Activated CD8-positive, alpha-beta memory T cell treated with anti-CD3 and anti-CD28 coated beads, Interleukin-2, amount 10 ng/mL, durations not matched to agents 7 days and 5 days (primary cell): ENCODE data around the gene DAD1. TPM values are rescaled to one million over a fixed set of nuclear protein-coding genes. Genes with fewer than 3 reads are reported as not detected.
"Not testable (repeated sequence)": the region's sequence is repeated elsewhere in the genome, so short reads cannot be mapped to it uniquely, and the experiment has no call there.

Experiments
- ATAC-seq: fragments of 150-1000 bp; cut with Tn5 transposase; one replicate; pipeline ENCODE4 v1.10.0; 2021; ENCODE audit warnings: moderate library complexity
- CTCF ChIA-PET: fragments of 350-600 bp; sonication (Branson Sonifier 250); formaldehyde crosslinking; loops from one replicate; lab custom pipeline; 2021; ENCODE audit warnings: antibody characterized with exemption; lab: Charles Lee
- DNase-seq: peaks from one replicate; pipeline ENCODE4 v3.0.0-alpha.2; 2020
- H3K27ac Mint-ChIP-seq: one replicate; pipeline ENCODE4 v1.8.0; 2021; ENCODE audit warnings: mild to moderate bottlenecking, mixed read lengths
- H3K27me3 Mint-ChIP-seq: one replicate; pipeline ENCODE4 v1.8.0; 2021; ENCODE audit warnings: mixed read lengths
- H3K36me3 Mint-ChIP-seq: one replicate; pipeline ENCODE4 v1.8.0; 2021; ENCODE audit warnings: mild to moderate bottlenecking, mixed read lengths
- H3K4me1 Mint-ChIP-seq: one replicate; pipeline ENCODE4 v1.8.0; 2021; ENCODE audit warnings: mixed read lengths
- H3K4me3 Mint-ChIP-seq: one replicate; pipeline ENCODE4 v1.8.0; 2021; ENCODE audit warnings: mild to moderate bottlenecking, moderate library complexity, mixed read lengths
- H3K9me3 Mint-ChIP-seq: one replicate; pipeline ENCODE4 v1.8.0; 2022; ENCODE audit warnings: low read depth, mixed read lengths
- total RNA-seq, 2 experiments: library from RNA; stranded (reverse); gene quantifications; one replicate each; pipeline ENCODE4 v1.2.3, GENCODE V29; 2021

Gene DAD1
- total RNA-seq, 2 experiments from 2014 or later = 115 to 185 TPM

DNA sequence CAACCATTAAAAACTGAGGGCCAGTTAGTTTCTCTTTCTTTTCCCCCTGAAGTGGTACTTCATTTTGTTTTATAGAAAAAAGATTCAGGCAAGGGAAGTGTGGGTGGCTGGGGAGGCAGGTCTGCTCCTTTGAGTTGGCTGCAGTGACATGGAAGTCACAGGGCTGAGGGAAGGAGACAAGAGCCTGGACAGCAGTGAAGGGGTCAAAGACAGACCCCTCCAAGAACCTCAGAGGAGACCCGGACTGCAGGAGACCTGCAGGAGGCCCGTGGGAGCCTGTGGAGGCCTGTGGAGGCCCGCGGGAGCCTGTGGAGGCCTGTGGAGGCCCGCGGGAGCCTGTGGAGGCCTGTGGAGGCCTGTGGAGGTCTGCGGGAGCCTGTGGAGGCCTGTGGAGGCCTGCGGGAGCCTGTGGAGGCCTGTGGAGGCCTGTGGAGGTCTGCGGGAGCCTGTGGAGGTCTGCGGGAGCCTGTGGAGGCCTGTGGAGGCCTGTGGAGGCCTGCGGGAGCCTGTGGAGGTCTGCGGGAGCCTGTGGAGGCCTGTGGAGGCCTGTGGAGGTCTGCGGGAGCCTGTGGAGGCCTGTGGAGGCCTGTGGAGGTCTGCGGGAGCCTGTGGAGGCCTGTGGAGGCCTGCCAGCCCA lies 35.0 kb downstream of the DAD1 start:
- H3K4me3 Mint-ChIP-seq = peak overlapping the region; percentile 67
- H3K27ac Mint-ChIP-seq = peak overlapping the region; percentile 99
- DNase-seq, H3K9me3 Mint-ChIP-seq, H3K27me3 Mint-ChIP-seq, ATAC-seq: not testable (repeated sequence)
- H3K4me1 Mint-ChIP-seq = peaks cover 93% of the 10 kb centered on the region
- peaks cover 51% of the 10 kb centered on the region for H3K36me3 Mint-ChIP-seq
- CTCF ChIA-PET = interaction anchor here (1.5 to 18.6 kb wide), 3 partner anchors 12 to 36 kb away, joined by 3 to 642 read pairs (median 17); no protein-coding TSS in a partner anchor

DNA sequence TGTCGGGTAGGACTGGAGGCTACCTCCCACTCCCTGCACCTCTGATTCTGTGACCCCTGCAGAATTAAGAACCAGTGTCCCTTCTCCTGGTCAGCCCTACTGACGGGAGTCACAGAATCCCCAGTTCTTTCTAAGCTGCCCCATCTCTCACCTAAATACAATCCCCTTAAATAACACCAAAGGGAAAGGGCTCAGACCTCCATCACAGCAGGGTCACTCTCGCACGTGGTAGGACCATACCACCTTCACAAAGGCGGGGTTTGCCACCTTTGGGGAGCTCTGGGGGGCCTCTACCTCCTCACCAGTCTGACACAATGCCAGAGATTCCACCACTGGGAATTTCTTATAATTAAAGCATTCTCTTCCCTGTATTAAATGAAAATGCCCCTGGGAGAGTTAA lies 35.6 kb downstream of the DAD1 start:
- H3K4me1 Mint-ChIP-seq = peaks cover 91% of the 10 kb centered on the region
- CTCF ChIA-PET = interaction anchor here (1.0 to 18.6 kb wide), 8 partner anchors 11 to 685 kb away, joined by 3 to 642 read pairs (median 4); no protein-coding TSS in a partner anchor
- H3K27ac Mint-ChIP-seq = peak overlapping the region; percentile 99
- peaks cover 54% of the 10 kb centered on the region for H3K36me3 Mint-ChIP-seq
- DNase-seq = no peak
- no peaks in the 10 kb centered on the region for H3K9me3 Mint-ChIP-seq
- H3K27me3 Mint-ChIP-seq = peaks cover 3% of the 10 kb centered on the region
- H3K4me3 Mint-ChIP-seq = peak overlapping the region; percentile 67
- ATAC-seq = no peak

DNA sequence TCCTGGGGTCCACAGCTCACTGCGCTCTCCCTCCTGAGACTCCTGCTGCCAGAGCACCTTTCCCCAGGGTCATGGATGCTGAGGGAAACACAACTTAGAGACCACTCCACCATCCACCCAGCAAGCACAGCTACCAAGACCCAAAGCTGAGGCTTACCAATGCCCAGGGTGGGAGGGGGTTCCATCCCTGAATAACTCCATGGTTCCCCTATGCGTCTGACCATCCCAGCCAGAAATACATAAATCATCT lies 36.3 kb downstream of the DAD1 start:
- Mint-ChIP-seq H3K36me3 (peaks cover 61% of the 10 kb centered on the region), H3K27me3 (peaks cover 3% of the 10 kb centered on the region)

DNA sequence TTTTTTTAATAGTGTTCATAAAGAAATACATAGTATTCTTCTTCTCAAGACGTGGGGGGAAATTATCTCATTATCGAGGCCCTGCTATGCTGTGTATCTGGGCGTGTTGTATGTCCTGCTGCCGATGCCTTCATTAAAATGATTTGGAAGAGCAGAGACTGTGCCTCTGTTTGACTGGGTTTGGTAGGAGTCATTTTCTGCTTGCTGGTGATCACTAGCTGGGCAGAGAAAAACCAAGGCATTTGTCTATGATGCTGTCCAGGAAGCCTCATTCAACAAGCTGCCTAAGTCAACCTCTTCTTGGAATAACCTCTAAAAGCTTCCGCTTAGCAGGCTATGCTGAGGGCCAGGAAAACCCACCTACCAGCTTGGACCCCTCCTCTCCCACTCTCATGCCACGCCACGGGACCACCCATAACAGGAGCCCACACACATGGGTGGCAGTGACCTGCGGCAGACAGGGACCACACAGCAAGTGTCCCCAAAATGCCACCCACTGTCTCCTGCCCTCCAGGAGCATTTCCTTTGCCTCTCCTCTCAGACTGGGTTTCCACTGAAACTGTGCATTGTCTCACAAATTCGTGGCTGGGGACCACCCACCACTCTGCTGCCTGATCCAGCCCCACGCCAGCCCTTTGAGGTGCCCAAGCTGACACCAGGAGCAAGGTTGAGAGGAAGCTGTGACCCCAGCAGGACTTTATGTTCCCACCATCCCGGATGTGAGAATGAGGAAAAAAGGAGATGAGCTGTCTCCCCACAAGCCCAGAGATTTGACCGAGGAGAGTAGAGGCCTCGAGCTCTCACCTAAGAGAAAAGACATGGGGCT lies 36.8 kb downstream of the DAD1 start:
- Mint-ChIP-seq H3K4me1 (peaks cover 91% of the 10 kb centered on the region), H3K27ac (peak overlapping the region; percentile 99), H3K9me3 (no peaks in the 10 kb centered on the region), H3K4me3 (peak overlapping the region; percentile 73), H3K36me3 (peaks cover 66% of the 10 kb centered on the region), H3K27me3 (peaks cover 3% of the 10 kb centered on the region)
- ATAC-seq (no peak), DNase-seq (no peak)
- CTCF ChIA-PET = interaction anchor here (0.9 to 18.6 kb wide), 16 partner anchors 10 to 683 kb away, joined by 3 to 642 read pairs (median 4); no protein-coding TSS in a partner anchor

More for the DNA sequence above, 36.3 kb downstream of the DAD1 start:
- ATAC-seq (no peak), DNase-seq (no peak)
- Mint-ChIP-seq H3K4me3 (peak overlapping the region; percentile 73), H3K9me3 (no peaks in the 10 kb centered on the region), H3K4me1 (peaks cover 91% of the 10 kb centered on the region), H3K27ac (peak overlapping the region; percentile 99)
- CTCF ChIA-PET = interaction anchor here (1.0 to 18.6 kb wide), 10 partner anchors 11 to 684 kb away, joined by 3 to 642 read pairs (median 4); no protein-coding TSS in a partner anchor

DNA sequence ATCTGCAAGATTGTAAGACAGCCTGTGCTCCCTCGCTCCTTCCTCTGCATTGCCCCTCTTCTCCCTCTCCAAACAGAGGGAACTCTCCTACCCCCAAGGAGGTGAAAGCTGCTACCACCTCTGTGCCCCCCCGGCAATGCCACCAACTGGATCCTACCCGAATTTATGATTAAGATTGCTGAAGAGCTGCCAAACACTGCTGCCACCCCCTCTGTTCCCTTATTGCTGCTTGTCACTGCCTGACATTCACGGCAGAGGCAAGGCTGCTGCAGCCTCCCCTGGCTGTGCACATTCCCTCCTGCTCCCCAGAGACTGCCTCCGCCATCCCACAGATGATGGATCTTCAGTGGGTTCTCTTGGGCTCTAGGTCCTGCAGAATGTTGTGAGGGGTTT lies 37.4 kb downstream of the DAD1 start:
- ATAC-seq (no peak), DNase-seq (no peak)
- Mint-ChIP-seq H3K36me3 (peaks cover 72% of the 10 kb centered on the region), H3K4me1 (peaks cover 92% of the 10 kb centered on the region), H3K4me3 (peak overlapping the region; percentile 73), H3K9me3 (no peaks in the 10 kb centered on the region), H3K27ac (peak overlapping the region; percentile 99), H3K27me3 (peaks cover 3% of the 10 kb centered on the region)
- CTCF ChIA-PET = interaction anchor here (0.9 to 18.6 kb wide), 12 partner anchors 10 to 691 kb away, joined by 3 to 642 read pairs (median 5); no protein-coding TSS in a partner anchor

DNA sequence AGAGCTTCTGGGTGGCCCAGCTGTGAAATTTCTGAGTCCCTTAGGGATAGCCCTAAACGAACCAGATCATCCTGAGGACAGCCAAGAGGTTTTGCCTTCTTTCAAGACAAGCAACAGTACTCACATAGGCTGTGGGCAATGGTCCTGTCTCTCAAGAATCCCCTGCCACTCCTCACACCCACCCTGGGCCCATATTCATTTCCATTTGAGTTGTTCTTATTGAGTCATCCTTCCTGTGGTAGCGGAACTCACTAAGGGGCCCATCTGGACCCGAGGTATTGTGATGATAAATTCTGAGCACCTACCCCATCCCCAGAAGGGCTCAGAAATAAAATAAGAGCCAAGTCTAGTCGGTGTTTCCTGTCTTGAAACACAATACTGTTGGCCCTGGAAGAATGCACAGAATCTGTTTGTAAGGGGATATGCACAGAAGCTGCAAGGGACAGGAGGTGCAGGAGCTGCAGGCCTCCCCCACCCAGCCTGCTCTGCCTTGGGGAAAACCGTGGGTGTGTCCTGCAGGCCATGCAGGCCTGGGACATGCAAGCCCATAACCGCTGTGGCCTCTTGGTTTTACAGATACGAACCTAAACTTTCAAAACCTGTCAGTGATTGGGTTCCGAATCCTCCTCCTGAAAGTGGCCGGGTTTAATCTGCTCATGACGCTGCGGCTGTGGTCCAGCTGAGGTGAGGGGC lies 38.9 kb downstream of the DAD1 start:
- peak; percentile 90 for DNase-seq
- Mint-ChIP-seq H3K27ac (peak overlapping the region; percentile 99), H3K4me1 (peaks cover 94% of the 10 kb centered on the region), H3K4me3 (peak overlapping the region; percentile 73), H3K36me3 (peaks cover 83% of the 10 kb centered on the region), H3K27me3 (no peaks in the 10 kb centered on the region), H3K9me3 (no peaks in the 10 kb centered on the region)
- peak; percentile 59 for ATAC-seq
- CTCF ChIA-PET = interaction anchor here (0.8 to 18.6 kb wide), 12 partner anchors 8 to 827 kb away, joined by 3 to 642 read pairs (median 5); no protein-coding TSS in a partner anchor

DNA sequence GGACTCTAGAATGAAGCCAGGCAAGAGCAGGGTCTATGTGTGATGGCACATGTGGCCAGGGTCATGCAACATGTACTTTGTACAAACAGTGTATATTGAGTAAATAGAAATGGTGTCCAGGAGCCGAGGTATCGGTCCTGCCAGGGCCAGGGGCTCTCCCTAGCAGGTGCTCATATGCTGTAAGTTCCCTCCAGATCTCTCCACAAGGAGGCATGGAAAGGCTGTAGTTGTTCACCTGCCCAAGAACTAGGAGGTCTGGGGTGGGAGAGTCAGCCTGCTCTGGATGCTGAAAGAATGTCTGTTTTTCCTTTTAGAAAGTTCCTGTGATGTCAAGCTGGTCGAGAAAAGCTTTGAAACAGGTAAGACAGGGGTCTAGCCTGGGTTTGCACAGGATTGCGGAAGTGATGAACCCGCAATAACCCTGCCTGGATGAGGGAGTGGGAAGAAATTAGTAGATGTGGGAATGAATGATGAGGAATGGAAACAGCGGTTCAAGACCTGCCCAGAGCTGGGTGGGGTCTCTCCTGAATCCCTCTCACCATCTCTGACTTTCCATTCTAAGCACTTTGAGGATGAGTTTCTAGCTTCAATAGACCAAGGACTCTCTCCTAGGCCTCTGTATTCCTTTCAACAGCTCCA lies 39.6 kb downstream of the DAD1 start:
- CTCF ChIA-PET = interaction anchor here (1.1 to 18.6 kb wide), 4 partner anchors 16 to 571 kb away, joined by 3 to 642 read pairs (median 6); no protein-coding TSS in a partner anchor
- Mint-ChIP-seq H3K27ac (peak overlapping the region; percentile 99), H3K36me3 (peaks cover 90% of the 10 kb centered on the region), H3K4me1 (peaks cover 94% of the 10 kb centered on the region), H3K4me3 (peak overlapping the region; percentile 73), H3K9me3 (no peaks in the 10 kb centered on the region), H3K27me3 (no peaks in the 10 kb centered on the region)
- ATAC-seq (no peak), DNase-seq (peak; percentile 48)

DNA sequence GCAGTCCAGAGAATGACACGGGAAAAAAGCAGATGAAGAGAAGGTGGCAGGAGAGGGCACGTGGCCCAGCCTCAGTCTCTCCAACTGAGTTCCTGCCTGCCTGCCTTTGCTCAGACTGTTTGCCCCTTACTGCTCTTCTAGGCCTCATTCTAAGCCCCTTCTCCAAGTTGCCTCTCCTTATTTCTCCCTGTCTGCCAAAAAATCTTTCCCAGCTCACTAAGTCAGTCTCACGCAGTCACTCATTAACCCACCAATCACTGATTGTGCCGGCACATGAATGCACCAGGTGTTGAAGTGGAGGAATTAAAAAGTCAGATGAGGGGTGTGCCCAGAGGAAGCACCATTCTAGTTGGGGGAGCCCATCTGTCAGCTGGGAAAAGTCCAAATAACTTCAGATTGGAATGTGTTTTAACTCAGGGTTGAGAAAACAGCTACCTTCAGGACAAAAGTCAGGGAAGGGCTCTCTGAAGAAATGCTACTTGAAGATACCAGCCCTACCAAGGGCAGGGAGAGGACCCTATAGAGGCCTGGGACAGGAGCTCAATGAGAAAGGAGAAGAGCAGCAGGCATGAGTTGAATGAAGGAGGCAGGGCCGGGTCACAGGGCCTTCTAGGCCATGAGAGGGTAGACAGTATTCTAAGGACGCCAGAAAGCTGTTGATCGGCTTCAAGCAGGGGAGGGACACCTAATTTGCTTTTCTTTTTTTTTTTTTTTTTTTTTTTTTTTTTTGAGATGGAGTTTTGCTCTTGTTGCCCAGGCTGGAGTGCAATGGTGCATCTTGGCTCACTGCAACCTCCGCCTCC lies 40.9 kb downstream of the DAD1 start:
- Mint-ChIP-seq H3K27me3 (no peaks in the 10 kb centered on the region), H3K4me1 (peaks cover 97% of the 10 kb centered on the region), H3K27ac (peak overlapping the region; percentile 99), H3K9me3 (no peaks in the 10 kb centered on the region), H3K36me3 (peaks cover 93% of the 10 kb centered on the region), H3K4me3 (peak overlapping the region; percentile 73)
- CTCF ChIA-PET = interaction anchor here (0.6 to 18.6 kb wide), 7 partner anchors 8 to 343 kb away, joined by 3 to 642 read pairs (median 5); no protein-coding TSS in a partner anchor
- ATAC-seq (no peak), DNase-seq (peak; percentile 47)

DNA sequence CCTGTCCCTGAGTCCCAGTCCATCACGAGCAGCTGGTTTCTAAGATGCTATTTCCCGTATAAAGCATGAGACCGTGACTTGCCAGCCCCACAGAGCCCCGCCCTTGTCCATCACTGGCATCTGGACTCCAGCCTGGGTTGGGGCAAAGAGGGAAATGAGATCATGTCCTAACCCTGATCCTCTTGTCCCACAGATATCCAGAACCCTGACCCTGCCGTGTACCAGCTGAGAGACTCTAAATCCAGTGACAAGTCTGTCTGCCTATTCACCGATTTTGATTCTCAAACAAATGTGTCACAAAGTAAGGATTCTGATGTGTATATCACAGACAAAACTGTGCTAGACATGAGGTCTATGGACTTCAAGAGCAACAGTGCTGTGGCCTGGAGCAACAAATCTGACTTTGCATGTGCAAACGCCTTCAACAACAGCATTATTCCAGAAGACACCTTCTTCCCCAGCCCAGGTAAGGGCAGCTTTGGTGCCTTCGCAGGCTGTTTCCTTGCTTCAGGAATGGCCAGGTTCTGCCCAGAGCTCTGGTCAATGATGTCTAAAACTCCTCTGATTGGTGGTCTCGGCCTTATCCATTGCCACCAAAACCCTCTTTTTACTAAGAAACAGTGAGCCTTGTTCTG lies 41.6 kb downstream of the DAD1 start:
- H3K4me3 Mint-ChIP-seq = peak overlapping the region; percentile 73
- H3K27ac Mint-ChIP-seq = peak overlapping the region; percentile 99
- H3K36me3 Mint-ChIP-seq = peaks cover 95% of the 10 kb centered on the region
- H3K4me1 Mint-ChIP-seq = peaks cover 96% of the 10 kb centered on the region
- ATAC-seq (no peak), DNase-seq (peak; percentile 51)
- H3K9me3 Mint-ChIP-seq = no peaks in the 10 kb centered on the region
- H3K27me3 Mint-ChIP-seq = no peaks in the 10 kb centered on the region
- CTCF ChIA-PET = interaction anchor here (0.7 to 18.6 kb wide), 10 partner anchors 7 to 569 kb away, joined by 3 to 642 read pairs (median 4); no protein-coding TSS in a partner anchor

DNA sequence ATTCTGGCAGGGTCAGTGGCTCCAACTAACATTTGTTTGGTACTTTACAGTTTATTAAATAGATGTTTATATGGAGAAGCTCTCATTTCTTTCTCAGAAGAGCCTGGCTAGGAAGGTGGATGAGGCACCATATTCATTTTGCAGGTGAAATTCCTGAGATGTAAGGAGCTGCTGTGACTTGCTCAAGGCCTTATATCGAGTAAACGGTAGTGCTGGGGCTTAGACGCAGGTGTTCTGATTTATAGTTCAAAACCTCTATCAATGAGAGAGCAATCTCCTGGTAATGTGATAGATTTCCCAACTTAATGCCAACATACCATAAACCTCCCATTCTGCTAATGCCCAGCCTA lies 42.3 kb downstream of the DAD1 start:
- peaks cover 95% of the 10 kb centered on the region for H3K36me3 Mint-ChIP-seq
- peak overlapping the region; percentile 73 for H3K4me3 Mint-ChIP-seq
- H3K4me1 Mint-ChIP-seq = peaks cover 96% of the 10 kb centered on the region
- H3K27me3 Mint-ChIP-seq = no peaks in the 10 kb centered on the region
- DNase-seq (no peak), ATAC-seq (no peak)
- peak overlapping the region; percentile 99 for H3K27ac Mint-ChIP-seq
- H3K9me3 Mint-ChIP-seq = no peaks in the 10 kb centered on the region
- CTCF ChIA-PET = interaction anchor here (0.8 to 18.6 kb wide), 8 partner anchors 8 to 20 kb away, joined by 3 to 642 read pairs (median 4); no protein-coding TSS in a partner anchor

DNA sequence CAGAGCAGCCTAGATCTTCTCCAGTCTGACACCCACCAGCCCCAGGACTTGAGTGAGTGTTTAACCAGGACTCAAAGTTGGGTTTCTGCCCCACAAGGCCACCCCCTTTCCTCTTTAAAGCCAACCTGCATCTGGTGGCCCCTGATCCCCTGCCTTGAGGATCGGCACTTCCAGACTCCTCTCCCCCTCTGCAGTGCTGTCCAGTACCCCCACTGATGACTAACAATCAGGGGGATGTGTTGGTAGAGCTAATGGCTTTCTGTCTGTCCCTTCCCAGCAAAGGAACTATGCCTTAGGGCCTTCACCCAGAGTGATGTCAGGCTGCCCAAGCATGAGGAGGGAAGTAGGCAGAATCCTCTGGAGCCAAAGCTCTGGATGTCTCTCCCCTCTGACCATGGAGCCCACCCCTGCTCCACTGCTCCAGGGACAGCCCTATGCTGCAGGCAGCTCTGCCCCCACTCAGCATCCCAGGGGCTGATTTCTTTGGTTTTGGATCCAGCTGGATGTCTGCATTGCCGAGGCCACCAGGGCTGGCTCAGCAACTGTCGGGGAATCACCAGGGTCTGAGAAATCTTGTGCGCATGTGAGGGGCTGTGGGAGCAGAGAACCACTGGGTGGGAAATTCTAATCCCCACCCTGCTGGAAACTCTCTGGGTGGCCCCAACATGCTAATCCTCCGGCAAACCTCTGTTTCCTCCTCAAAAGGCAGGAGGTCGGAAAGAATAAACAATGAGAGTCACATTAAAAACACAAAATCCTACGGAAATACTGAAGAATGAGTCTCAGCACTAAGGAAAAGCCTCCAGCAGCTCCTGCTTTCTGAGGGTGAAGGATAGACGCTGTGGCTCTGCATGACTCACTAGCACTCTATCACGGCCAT lies 42.9 kb downstream of the DAD1 start:
- ATAC-seq (no peak), DNase-seq (peak; percentile 59)
- H3K27me3 Mint-ChIP-seq = no peaks in the 10 kb centered on the region
- no peaks in the 10 kb centered on the region for H3K9me3 Mint-ChIP-seq
- peaks cover 96% of the 10 kb centered on the region for H3K4me1 Mint-ChIP-seq
- H3K27ac Mint-ChIP-seq = peak overlapping the region; percentile 99
- CTCF ChIA-PET = interaction anchor here (1.1 to 18.6 kb wide), 9 partner anchors 7 to 26 kb away, joined by 3 to 642 read pairs (median 5); no protein-coding TSS in a partner anchor
- peak overlapping the region; percentile 73 for H3K4me3 Mint-ChIP-seq
- H3K36me3 Mint-ChIP-seq = peaks cover 95% of the 10 kb centered on the region
